GM19468 (cell line): ENCODE measurements around the gene PRMT2.

Experiments used
- ATAC-seq: cut with Tn5 transposase; IDR thresholded peaks from one replicate; pipeline ENCODE4 v1.9.1; 2021; ENCODE audit warnings: mild to moderate bottlenecking, moderate library complexity, moderate number of reproducible peaks; ENCODE audit not compliant: unreplicated experiment; ENCODE audit errors: extremely low read depth

Gene PRMT2

GRCh38 chr21:46635324-46636180, at the start of gene PRMT2:
Gene PRMT2, plus strand, starts transcription at chr21:46635674. Its CDS starts 1,278 bp downstream, at chr21:46636952.
- ATAC-seq = peak; percentile 73

- no peak for ATAC-seq
Observed at GRCh38 chr21:46594276-46594675, 41.2 kb upstream of the PRMT2 start.

DNA sequence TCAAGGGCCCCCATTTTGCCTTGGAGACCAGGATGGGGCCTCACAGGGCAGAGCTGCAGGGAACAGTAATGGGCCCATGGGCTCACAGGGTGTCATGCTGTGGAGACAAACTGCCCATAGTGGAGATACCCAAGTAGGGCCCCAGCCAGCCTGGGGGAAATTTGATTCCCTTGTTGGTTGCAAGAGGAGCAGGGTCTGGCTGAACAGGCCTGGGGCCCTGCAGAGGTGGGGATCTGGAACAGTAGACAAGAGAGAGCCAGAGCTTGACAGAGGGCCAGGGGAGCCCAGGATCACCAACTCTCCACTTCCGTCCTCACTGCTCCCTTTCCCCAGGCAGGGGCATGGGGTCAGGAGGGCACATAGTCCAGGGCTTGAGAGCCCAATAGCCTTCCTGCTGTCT, 39.3 kb upstream of the PRMT2 start:
- ATAC-seq = no peak

GRCh38 chr21:46597031-46597430, 38.4 kb upstream of the PRMT2 start:
- no peak for ATAC-seq

DNA sequence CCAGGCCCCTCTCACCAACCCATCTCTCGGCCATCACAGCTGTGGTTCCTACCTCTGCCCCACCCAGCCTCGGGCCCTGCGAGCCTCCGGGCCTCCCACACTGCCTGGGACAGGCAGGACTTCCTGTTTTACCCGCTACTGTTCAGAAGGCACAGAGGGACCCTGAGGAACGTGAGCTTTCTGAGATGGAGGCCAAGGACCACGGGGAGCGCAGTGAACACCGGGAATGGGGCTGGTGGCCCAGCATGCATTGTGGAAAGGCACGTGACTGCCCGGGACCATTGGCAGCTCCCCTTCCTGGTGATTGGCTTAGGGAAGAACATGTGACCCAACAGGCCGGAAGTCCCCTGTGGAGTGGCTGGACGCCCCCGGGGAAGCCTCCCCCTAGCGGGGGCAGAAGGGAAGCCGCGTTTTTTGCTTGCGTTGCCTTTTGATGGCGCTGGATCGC, 37.6 kb upstream of the PRMT2 start:
- no peak for ATAC-seq

- ATAC-seq = no peak
Observed at GRCh38 chr21:46598581-46599572, 36.6 kb upstream of the PRMT2 start.

DNA sequence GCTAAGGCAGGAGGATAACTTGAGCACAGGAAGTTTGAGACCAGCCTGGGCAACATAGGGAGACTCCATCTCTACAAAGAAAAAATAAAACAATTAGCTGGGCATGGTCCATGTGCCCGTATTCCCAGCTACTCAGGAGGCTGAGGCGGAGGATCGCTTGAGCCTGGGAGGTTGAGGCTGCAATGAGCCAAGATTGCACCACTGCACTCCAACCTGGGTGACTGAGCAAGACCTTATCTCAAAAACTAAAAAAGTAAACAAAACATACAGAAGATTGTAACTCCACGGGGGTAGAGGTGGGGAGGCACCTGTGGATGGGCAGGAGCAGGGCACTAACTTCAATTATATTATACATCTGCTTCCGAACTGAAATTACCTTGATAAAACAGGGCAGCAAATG, 35.2 kb upstream of the PRMT2 start:
- no peak for ATAC-seq

DNA sequence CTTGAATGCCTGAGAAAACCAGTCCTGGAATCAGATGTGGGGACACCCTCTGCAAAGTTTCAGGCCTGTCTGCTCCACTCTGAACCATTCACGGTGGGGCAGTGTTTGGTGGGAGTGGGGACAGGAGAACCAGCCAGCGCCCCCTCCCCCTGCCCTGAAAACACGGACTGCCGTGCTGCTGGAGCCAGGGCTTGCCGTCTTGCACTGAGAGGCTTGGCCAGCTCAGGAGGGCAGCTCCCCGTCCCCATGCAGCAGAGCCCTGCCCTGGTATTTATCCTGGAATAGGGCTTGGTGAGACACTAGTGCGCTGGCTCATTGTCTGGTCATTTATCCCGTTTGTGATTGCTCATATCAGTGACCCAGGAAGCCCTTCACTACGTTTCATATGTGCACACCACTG, 34.5 kb upstream of the PRMT2 start:
- no peak for ATAC-seq

GRCh38 chr21:46603228-46603627, 32.2 kb upstream of the PRMT2 start:
- no peak for ATAC-seq

- ATAC-seq = no peak
Observed at GRCh38 chr21:46604329-46604974, 31.0 kb upstream of the PRMT2 start.

GRCh38 chr21:46604975-46605766, 30.3 kb upstream of the PRMT2 start, which contains the start of gene S100B:
Gene S100B, minus strand, starts transcription at chr21:46605082. Its CDS starts 2,667 bp downstream, at chr21:46602415.
- no peak for ATAC-seq

DNA sequence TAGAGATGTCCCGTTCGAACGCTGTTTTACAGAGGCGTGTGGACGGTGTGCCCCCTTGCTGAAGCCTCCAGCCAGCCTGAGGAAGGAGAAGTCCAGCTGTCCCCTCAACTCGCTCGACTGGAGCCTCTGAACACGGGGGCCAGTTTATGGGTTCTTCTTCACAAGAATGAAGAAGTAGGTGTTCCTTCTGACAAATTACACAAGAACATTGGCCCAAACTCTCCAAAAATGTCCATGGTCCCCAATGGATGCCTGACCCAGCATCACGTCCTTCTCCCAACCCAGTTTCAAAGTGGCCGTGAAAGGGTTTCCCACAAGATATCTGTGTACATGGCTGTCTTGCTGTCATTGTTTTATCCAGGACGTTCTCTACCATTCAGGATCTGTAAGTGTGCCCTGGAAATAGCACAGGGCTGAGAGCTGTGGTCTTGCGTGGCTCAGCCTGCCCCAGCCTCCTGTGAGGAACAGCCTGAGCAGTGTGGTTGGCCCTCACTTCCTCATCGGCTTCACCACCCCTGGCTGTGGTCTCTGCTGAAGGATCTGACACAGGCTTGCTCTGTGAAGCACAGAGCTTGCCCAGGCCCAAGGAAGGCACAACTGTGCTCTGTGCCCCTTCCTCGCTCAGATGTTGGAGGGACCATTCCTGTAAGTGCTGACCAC, 29.6 kb upstream of the PRMT2 start:
- no peak for ATAC-seq

DNA sequence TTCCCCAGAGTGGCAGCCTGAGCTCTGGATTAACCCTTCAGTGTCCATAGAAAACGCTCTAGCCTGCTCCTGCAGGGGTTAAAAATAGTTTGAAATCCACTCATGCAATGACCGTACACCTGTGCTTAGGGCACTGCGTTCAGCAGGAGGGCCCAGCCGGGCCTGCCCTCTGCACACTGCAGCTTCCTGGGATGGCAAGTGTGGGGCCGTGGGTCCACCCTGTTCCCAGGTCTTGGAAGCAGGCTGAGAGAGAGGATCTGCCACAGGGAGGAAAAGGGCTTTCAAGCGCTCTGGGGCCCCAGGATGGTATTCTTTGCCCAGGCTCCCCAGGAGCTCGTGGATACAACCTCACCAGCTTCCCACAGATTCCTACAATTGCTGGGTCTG, 29.1 kb upstream of the PRMT2 start:
- no peak for ATAC-seq

GRCh38 chr21:46607636-46608035, 27.8 kb upstream of the PRMT2 start:
- ATAC-seq = no peak

DNA sequence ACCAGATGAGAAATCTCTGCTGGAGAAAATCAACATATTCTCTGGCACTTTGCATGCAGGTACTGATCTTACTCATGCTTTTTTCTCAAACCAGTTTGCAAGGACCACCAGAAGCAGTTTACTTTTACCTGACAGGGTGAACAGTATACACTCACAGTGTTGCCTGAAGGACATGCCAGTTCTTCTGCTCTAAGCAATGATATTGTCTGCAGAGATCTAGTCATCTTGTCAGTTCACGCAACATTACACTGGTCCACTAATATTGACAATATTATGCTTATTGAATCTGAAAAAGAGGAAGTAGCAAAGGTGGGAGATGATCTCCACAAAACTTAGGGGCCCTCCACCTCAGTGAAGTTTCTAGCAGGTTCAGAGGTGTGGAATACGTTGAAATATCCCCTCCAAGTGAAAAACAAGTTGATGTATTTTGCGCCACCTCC, 26.8 kb upstream of the PRMT2 start:
- ATAC-seq = no peak

GRCh38 chr21:46610018-46610701, 25.3 kb upstream of the PRMT2 start:
- ATAC-seq = no peak

DNA sequence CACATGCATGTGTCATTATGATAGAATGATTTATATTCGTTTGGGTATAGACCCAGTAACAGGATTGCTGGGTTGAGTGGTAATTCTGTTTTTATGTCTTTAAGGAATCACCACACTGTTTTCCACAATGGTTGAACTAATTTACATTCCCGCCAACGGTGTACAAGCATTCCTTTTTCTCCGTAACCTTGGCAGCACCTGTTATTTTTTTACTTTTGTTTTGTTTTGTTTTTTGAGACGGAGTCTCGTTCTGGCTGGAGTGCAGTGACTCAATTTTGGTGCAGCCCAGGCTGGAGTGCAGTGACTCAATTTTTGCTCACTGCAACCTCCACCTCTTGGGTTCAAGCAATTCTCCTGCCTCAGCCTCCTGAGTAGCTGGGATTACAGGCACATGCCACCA, 22.1 kb upstream of the PRMT2 start:
- ATAC-seq = no peak

DNA sequence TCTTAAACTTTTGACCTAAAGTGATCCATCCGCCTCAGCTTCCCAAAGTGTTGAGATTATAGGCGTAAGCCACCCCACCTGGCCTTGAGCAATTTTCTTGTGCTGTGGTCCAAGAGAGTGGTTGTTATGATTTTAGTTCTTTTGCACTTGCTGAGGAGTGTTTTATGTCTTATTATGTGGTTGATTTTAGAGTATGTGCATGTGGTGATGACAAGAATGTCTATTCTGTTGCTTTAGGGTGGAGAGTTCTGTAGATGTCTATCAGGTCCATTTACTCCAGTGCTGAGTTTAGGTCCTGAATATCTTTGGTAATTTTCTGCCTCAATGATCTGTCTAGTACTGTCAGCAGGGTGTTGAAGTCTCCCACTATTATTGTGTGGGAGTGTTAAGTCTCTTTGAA, 19.4 kb upstream of the PRMT2 start:
- no peak for ATAC-seq
